Amygdala (tissue), 56 donors: Measurements from ENCODE around the gene SSC5D.

ENCODE experiments used
- DNase-seq, 56 donors: peaks; one replicate each; lab custom pipeline; 2025; lab: John Stamatoyannopoulos, UW

SSC5D gene

DNA sequence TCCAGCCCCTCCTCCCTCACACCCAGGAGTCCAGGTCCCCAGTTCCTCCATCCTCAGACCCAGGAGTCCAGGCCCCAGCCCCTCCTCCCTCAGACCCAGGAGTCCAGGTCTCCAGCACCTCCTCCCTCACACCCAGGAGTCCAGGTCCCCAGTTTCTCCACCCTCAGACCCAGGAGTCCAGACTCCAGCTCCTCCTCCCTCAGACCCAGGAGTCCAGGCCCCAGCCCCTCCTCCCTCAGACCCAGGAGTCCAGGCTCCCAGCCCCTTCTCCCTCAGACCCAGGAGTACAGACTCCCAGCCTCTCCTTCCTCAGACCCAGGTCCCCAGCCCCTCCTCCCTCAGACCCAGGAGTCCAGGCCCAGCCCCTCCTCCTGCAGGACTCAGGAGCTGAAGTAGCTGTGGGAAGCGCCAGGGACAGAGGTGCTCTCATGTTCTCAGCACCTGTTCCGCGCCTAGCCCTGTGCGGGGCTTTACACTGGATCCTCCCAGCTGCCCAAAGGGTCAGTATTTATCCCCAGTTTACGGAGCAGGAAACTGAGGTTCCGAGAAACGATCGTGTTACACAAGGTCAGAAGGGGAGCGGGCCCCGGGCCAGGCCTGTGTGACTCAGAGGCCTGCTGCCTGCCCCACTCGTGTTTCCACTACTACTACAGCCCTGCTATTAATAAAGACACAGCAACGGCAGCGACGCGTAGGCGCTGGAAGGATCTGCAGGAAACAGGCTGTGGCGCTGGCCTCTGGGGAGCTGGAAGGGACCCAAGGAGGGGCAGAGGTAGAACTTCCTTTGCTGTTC, 58.8 kb downstream of the SSC5D start:
- DNase-seq: peak in 7 of 56 donors; percentile 1 to 34 (median 9)

DNA sequence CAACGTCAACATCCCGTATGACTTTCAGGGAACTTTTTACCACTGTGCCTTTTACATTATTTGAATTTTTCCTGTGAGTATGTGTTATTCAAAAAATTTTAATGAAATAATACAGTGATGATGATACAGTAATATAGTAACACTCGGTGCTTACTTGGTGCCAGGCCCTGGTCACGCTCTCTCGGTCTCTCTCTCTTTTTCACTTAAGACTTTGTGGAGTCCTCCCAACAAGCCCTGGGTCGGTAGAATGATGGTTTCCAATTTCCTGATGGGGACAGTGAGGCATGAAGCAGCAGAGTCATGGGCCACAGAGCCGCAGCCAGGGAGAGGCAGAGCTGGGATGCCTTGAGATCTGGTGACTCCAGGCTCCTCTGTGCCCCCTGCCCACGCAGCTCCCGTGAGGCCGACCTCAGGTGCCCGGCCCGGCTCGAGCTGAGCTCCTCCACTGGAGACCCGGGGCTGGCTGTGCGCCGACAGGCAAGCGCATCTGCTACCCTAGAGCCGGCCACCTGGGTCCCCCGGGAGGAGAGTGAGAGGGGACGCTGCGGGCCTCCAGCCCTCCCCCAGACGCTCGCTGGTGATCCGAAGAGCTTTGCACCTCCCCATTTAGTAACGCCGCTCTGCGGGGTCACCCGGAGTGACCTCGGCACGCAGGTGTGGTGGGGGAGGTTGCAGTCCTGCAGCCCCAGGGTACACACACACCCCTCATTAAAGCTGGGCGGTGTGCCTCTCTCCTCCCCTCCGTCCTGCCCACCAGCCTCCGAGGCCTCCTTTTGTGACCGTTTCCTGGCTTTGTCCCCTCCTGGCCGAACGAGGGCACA, 61.5 kb downstream of the SSC5D start:
- DNase-seq: no peak

DNA sequence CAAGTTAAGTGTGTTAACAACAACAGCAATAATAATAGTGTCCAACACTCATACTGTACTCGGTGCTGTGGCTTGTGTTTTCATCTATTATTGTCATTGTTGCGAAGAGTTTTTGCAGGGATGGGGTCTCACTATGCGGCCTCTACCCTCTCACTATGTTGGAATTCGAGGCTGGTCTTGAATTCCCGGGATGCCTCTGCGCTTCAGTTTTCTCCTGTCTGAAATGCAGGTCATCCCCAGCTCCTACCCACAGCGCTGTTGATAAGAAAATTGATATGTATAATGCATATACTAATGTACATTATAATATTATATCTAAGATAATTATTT, 62.0 kb downstream of the SSC5D start:
- no peak for DNase-seq

DNA sequence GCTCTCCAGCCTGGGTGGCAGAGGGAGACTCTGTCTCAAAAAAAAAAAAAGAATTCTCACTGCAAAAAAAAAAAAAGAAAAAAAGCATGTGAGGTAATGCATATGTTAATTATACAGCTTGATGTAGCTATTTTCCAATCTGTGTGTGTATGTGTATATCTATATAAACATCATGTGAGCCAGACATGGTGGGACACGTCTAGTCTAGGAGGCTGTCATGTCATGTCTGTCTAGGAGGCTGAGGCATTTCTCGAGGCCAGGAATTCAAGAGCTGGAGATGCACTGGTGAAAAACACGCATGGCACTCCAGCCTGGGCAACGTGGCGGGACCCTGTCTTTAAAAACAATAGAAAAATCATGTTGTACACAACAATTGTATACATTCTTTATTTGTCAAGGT, 64.0 kb downstream of the SSC5D start:
- DNase-seq: no peak

DNA sequence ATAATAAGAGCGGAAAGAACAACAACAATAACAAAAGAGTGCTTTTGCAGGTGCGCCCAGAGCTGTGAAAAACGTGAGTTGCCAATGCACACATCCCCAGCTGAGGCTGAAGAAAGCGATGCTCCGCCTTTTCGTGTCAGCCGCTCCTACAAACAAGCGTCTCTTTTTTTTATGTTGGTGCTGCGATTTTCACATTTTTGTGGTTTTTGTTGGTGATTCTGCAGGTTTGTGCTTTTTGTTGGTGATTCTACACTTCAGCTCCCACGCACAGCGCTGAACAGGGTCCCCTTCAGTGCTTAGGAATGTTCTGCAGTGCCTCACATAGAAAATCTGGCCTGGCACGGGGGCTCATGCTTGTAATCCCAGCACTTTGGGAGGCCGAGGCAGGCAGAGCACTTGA, 64.4 kb downstream of the SSC5D start:
- no peak for DNase-seq

DNA sequence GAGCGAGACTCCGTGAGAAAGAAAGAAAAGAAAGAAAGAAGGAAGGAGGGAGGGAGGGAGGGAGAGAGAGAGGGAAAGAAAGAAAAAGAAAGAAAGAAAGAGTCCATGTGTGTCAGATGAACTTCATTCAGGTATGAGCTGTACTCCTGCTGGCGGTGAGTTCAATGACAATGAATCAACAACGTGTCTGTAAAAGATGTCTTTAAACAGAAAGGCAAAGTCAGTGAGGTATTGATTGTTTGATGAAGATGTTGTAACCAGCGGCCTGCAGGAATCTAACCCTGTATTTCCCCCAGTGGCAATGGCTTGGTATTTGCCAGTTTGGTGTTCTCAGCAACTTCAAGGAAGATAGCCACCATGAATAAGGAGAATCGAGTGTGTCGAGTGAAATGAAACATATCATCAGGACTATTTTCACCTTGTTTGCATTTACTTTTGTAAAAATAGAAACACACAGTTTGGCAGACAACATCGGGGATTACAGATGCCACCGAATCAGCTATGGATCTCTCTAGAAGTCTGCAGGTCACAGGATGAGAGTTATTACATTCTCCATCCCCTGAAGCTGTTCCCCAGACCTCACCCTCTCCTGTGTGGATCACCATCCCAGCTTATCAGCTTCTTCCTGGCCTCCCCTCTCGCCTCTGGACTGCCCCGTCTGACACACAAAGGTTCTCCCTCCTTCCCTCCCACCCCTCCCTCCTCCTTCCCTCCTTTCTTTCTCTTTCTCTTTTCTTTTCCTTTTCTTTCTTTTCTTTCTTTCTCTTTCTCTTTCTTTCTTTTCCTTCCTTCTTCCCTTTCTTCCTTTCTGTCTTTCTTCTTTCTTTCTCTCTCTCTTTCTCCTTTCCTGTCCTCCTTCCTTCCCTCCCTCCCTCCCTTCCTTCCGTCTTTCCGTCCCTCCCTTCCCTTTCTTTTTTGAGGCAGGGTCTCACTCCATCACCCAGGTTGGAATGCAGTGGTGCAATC, 65.3 kb downstream of the SSC5D start:
- no peak for DNase-seq

DNA sequence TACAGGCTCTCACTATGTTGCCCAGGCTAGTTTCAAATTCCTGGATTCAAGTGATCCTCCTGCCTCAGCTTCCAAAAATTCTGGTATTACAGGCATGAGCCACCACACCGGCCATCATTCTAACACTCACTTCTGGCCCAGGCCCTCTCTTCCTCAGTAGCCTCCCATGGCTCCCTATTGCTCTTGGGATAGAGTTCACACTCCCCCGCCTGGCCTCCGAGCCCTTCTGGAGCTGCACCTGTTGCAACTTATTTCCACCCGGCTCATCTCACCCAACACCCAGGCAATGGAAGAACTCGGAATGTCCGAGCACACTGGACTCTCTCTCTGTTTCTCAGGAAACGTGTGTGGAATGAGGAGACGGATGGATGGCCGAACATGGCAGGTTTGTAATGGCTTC, 66.1 kb downstream of the SSC5D start:
- no peak for DNase-seq

DNA sequence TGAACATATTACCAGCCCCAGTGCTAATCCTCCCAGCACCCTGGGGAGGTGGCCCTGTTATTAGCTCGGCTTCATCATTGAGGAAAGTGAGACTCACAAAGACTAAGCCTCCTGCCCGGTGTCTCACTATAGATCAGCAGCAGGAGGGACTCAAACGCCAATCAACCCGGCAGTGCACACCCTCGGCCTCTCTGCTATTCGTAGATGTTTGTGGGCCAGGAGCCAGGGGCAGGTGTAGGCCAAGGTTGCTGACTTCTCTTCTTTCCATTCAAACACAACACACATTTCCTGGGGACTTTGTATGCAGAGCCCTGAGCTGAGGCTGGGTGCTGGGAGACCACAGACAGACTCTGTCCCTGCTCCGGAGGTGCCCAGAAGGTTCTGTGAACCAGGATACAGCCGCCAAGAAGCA, 66.5 kb downstream of the SSC5D start:
- DNase-seq: no peak

DNA sequence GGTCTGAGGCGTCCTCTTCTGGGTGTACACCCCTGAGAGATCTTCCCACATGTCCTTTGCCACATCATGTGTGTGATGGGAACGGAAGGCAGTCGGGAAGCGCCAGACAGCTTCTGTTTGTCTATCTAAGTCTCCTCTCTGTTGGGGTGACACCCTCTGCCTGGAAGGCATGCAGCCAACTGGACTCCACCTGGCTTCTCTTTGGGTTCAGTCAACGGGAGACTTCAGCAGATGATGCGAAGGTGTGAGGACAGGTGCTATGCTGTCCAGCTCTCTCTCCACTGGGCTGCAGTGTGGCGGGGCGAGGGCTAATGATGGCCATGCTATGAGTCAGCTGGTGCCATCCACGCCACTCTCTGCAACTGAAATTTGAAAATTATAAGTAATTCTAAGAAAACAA, 71.4 kb downstream of the SSC5D start:
- no peak for DNase-seq

DNA sequence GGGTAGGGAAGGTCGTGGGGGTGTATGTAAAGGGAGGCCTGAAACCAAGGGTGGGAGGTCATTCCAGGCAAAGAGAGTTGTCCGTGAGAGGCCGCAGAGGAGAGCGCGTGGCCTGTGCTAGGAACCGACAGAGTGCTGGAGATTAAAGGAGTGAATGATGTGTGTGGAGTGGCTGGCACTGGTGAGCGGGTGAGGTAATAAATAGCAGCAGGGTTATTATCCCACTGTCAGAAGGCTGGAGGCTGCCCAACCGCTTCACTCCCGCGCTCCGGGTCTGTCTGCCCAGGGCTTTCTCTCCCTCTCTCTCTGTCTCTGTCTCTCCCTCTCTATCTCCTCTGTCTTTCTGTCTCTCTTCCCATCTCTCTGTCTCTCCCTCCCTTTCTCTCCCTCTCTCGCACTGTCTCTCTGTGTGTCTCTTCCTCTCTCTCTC, 75.0 kb downstream of the SSC5D start:
- no peak for DNase-seq

DNA sequence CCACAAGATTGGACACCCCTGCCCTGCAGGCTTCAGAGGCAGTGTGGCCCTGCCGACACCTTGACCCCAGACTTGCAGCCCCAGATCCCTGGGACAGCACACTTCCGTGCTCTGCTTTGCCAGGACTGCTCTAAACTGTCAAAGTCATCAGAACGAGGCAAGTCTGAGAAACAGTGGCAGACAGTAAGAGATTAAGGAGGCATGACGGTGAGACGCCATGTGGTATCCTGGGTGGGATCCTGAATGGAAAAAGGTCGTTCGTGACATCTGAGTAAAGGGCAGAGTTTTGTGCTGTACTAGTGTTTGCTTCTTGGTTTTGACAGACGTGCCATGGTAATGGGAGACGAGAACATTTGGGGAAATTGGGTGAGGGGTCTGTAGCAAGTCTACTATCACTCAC, 78.6 kb downstream of the SSC5D start:
- DNase-seq: no peak

DNA sequence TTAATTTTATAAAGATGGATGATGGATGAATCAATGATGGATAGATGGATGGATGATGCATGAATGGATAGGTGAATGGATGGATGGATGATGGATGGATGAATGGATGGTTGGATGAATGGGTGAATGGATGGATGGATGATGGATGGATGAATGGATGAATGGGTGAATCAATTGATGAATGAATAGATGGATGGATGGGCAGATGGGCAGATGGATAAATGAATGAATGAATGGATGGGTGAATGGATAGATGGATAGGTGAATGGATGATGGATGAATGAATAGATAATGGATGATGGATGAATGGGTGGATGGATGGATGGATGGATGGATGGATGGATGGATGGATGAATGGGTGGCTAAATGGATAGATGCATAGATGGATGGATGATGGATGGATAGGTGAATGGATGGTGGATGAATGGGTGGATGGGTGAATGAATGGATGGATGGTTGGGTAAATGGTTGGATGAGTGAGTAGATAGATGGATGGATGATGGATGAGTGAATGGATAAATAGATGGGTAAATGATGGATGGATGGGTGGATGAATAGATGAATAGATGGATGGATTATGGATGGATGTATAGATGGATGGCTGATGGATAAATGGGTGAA, 79.6 kb downstream of the SSC5D start:
- DNase-seq: no peak
